Peyer's patch (tissue), 4 donors: ENCODE data around the gene ISLR.

Experiments
- CTCF ChIP-seq, 6 experiments: fragments of 450-650 bp in 4 of 6; fragments of 200-600 bp in 2 of 6; sonication (generic) in 1 of 6; IDR thresholded peaks; one replicate each; pipeline ENCODE4 v1.5.1; 2017 to 2019; ENCODE audit warnings: antibody characterized with exemption in 6 of 6, mild to moderate bottlenecking in 3 of 6, moderate library complexity in 1 of 6
- POLR2A ChIP-seq, 2 donors: fragments of 450-650 bp; IDR thresholded peaks; one replicate each; pipeline ENCODE4 v1.5.1; 2017; ENCODE audit warnings: antibody characterized with exemption in 2 of 2, mild to moderate bottlenecking in 2 of 2, moderate library complexity in 2 of 2

- no peak for TF ChIP-seq CTCF (IDR thresholded peaks at IDR 0.05)
- no peak for TF ChIP-seq POLR2A (IDR thresholded peaks at IDR 0.05)
These were observed 43.8 kb upstream of the ISLR start for GRCh38 chr15:74129586-74130154.
